Ovary (tissue), 3 donors: Measurements from ENCODE around the gene HSPBP1.

Experiments
- EP300 ChIP-seq: sonication (generic); formaldehyde crosslinking; IDR thresholded peaks from one replicate; pipeline ENCODE4 v1.6.1; 2017; ENCODE audit warnings: antibody characterized with exemption
- POLR2A ChIP-seq: fragments of 450-650 bp; IDR thresholded peaks from one replicate; pipeline ENCODE4 v1.6.1; 2017; ENCODE audit warnings: antibody characterized with exemption, mild to moderate bottlenecking, moderate library complexity
- TF ChIP-seq, protein P1 (sequence below), 3 donors: fragments of 450-650 bp in 2 of 3; fragments of 200-600 bp in 1 of 3; IDR thresholded peaks; one replicate each; pipeline versions ENCODE4 v1.5.1 to v1.8.0; 2016 to 2022; ENCODE audit warnings: antibody characterized with exemption in 3 of 3, mild to moderate bottlenecking in 1 of 3
- donor health status: DM: no; HTN: no; CAD: no.

DNA sequence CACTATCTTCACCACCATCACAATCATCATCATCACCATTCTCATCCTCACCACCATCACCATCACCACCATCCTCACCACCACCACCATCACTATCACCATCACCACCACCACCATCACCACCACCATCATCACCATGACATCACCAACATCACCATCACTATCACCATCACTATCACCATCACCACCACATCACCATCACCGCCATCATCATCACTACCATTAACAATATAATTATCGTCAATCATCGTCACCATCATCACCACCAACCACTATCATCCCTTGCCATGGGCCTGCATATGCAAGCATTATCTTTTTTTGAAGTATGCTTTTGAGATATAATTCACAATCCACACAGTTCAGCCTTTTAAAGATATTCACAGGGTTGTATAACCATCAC lies 13.5 kb downstream of the HSPBP1 start:
- TF ChIP-seq, protein P1, sequence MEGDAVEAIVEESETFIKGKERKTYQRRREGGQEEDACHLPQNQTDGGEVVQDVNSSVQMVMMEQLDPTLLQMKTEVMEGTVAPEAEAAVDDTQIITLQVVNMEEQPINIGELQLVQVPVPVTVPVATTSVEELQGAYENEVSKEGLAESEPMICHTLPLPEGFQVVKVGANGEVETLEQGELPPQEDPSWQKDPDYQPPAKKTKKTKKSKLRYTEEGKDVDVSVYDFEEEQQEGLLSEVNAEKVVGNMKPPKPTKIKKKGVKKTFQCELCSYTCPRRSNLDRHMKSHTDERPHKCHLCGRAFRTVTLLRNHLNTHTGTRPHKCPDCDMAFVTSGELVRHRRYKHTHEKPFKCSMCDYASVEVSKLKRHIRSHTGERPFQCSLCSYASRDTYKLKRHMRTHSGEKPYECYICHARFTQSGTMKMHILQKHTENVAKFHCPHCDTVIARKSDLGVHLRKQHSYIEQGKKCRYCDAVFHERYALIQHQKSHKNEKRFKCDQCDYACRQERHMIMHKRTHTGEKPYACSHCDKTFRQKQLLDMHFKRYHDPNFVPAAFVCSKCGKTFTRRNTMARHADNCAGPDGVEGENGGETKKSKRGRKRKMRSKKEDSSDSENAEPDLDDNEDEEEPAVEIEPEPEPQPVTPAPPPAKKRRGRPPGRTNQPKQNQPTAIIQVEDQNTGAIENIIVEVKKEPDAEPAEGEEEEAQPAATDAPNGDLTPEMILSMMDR (IDR thresholded peaks at IDR 0.05): no peak
- TF ChIP-seq POLR2A: no peak
- TF ChIP-seq EP300: no peak
